Right hindlimb (tissue), 1 donor: ENCODE results near the gene NME7.
"Not testable (repeated sequence)": the region's sequence is repeated elsewhere in the genome, so short reads cannot be mapped to it uniquely, and the experiment has no call there.

Source experiments
- DNase-seq: peaks from one replicate; pipeline ENCODE4 v3.0.0-alpha.2; 2018

The NME7 gene

DNA sequence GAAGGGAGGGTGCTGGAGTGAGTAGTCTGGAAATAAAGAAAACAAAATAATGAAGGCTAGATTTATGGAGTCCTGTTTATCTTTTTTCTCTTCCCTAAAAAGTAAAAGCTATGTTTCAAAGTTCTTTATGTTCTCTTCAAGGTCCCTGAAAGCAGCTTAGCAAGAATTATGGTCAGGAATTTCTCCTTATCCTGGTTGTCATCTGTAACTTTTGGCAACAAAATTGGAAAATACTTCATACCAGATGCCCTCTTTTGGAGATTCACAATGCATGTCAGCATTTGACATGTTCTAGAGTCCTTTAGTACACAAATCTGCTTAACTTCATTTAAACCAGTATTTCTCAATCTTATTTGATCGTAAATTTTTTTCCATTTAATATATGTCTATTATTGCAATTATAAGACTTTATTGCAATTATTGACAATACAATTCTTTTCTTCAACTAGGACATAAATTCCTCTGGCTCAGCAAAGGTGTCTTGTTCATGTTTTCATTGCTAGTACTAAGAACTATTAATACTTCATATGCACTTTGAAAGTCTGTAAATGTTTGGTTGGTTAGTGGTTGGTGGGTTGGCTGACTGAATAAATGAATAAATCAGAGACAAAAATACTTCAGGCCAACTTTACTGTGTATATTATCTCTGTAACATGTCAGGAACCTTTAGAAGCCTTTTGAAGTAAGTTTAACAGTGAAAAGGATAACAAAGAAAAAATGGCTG is 159.6 kb downstream of the NME7 start:
- DNase-seq = no peak

DNA sequence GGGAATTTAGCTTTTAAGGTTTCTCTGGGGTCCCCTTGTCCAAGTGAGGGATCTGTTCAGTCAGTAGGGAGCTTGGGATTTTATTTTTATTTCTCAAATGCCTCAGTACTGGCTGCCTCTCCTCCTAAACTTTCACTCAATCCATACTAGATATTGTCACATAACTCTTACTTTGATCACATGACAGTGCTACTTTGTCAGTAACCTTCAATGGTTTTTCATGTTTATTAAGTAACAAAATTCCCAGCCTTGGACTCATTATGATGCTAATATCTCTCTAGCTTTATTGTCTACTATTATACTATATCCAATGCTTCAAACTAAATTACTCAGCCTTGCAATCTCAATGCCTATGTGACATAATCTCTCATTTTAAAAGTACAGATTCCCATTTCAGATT is 163.4 kb downstream of the NME7 start:
- no peak for DNase-seq

DNA sequence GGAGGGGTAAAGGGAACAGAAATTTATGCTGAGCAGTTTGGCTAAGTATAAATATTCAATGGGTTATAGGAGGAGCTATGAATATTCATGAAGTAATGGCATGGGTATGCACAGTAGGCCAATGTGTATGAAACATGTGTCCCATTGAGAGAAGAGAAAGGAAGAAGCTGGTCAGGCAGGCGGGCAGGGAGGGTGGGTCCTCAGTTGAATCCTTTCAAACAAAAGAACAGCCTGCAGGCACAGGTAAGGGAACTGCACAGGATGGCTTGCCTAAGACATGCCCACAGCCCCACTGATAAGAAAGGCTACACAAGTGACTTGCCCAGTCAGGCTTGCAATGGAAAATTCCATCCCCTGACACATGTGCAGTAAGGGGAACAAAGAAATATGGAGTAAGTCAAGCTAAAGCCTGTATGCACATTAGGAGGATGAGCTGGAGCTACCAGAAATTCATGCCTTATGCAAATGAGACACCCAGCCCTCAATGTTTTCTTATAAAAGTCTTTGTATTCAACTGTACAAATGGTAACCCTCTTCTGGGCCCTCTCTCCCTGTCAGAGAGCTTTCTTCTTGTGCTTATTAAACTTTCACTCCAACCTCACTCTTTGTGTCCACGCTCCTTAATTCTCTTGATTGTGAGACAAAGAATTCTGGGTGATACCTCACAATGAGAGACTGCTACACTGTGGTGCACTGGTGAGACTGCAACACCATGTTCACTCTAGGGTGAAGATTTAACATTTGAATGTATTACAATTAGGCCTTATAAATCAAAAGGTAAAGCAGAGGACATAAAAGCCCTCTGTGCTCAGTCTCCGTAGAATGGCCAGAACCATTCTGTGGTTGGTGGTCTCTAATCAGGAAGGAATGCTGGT is 164.6 kb downstream of the NME7 start:
- DNase-seq = no peak

DNA sequence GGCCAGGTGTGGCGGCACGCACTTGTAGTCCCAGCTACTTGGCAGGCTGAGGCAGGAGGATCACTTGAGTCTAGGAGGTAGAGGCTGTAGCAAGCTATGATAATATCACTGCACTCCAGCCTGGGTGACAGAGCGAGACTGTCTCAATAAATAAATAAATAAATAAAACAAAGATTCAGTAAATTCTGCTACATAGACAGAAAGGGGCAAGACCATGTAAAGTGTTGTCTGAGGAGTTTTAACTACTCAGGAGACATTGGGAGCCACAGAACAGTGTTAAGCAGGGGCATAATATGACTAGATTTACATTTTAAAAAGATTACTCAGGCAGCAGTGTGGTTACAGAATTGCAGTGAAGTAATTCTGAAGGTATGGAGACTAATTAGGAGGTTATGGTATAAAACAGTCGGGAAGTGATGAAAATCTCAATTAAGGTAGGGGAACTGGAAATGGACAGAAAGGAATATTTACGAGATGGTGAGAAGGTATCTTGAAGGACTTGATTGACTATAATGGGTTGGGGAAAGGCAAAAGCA is 166.4 kb downstream of the NME7 start:
- no peak for DNase-seq

DNA sequence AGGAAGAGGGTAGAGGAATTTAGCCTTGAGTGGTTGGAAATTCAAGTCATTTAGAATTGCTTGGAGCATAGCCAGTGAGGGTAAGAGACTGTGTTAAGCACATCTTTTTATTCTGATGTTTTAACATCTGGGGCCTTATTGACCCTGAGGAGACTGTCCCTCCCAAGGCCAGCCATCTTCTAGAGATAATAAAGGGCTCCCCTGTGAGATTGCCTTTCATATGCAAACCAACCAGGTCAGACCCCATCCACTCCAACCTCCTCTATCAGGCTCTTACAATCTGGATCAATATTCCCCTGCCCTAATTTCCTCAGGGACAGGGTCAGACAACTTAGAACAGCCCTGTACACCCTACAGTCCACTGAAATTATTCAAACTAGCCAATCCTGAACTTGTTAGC is 167.3 kb downstream of the NME7 start:
- DNase-seq = no peak

DNA sequence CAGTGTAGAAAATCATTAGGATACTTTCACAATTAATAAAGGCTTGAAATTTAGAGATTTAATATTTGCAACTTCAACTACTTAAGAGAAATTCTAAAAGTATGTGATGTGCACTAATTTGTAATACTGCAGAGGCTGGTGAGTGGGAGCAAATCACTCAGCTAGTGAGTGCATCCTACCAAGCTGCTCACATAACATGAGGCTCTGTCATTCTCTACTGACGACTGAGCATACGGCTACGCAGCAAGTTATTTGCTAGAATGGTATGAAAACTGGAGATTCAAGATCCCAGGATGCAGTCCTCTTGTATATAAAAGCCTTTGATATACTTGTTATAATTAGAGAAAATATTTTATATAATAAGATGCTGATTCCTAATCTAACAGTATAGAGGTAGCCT is 171.0 kb downstream of the NME7 start:
- no peak for DNase-seq

DNA sequence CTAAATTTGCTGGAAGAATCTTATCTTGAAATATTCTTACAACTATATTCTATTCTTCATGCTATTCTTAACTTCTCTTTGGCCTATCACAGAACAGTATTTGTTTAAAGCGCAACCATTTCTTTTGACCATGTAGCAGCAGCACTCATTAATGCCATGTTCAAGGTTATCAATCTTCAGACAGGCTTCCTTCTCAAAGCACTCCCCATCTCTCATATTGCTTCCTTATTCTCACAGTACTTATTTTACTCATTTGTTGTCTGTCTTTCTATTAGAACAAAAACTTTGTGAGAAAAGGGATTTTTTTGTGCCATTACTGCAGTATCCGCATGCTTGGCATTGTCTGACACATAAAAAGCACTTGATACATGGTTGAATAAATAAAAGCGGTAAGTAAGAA is 171.4 kb downstream of the NME7 start:
- no peak for DNase-seq

DNA sequence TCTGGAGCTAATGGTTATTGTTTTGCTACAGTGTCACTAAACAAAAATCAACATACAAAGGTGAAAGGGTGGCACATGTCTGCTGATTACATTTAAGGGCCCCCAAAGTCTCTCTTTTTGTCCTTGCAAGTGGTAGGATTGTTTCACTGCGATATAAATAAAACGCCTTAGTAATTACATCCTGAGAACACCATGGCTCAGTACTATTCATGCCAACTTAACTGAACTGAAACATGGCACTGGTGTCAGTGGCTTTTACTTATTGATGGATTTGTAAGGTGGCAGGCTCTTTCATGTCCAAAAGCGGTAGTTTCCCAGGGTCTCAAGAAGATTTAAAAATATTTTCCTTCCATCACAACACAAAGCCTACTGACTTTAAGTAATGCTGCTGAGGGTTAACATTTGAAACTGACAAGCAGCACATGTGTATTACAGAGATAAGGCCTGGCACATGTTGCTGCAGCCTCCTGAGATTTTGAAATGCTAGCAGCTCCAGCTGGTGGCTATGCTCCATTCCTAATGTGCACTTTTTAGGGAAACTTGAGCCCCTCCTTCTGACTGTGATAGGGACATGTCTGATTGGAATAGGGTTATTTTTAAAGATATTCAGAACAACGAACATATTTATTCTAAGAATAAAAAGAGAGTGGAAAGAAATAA is 174.3 kb downstream of the NME7 start:
- DNase-seq = peak; percentile 24

DNA sequence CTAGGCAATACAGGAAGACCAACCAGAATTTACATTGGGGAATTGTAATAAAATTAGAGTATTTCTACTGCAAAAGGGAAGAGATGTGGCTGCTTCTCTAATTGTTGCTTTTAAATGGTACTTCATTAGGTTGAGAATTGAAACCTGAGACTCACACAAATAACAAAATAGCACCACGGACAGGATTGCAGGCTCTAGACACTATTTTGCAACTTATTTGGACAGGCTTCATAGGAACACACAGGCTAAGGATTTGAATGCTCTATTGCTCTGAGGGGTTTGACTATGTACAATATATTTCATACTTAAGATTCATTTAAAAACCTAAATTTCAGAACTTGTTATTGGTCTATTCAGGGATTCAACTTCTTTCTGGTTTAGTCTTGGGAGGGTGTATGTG is 181.5 kb downstream of the NME7 start:
- DNase-seq = no peak

DNA sequence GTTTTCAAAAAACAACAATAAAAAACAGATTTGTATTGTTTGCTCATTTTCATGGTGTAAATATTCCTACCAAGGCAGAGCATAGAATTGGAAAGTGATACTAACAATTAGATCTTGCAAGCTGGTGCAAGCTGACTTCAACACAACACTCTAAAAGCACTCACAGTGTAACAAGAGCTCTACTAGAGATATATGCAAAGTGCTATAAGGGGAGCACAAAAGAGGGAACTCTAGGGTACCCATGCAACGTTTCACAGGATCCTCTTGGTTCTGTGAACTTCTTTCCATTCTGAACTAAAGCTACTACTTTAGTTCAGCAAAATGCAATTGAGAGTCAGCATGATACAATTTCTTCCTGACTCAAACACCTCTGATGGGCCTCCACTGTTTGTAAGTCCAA is 182.8 kb downstream of the NME7 start:
- DNase-seq = no peak

DNA sequence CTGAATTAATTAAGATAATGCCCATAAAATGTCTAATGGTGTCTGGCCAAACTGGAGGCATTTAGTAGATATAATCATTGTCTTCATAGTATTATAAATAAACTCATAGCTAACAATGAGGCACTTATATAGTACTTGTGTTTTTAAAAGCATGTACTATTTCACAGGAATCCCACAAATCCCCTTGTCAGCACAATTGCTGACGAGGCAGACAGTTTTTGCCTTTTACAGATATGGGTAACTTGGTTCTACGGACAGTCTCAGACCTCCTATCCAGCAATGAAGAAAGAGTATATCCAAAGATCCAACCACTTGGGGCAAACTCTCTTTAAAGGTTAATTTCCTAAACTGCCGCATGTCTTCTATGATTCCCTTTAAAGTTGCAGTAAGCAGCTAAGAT is 187.4 kb downstream of the NME7 start:
- no peak for DNase-seq

DNA sequence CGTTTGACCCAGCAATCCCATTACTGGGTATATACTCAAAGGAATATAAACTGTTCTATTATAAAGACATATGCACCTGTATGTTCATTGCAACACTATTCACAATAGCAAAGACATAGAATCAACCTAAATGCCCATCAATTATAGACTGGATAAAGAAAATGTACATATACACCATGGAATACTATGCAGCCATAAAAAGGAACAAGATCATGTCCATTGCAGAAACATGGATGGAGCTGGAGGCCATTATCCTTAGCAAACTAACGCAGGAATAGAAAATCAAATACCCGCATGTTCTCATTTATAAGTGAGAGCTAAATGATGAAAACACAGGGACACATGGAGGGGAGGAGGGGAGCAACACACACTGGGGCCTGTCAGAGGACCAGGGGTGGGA is 188.2 kb downstream of the NME7 start:
- not testable (repeated sequence) for DNase-seq

DNA sequence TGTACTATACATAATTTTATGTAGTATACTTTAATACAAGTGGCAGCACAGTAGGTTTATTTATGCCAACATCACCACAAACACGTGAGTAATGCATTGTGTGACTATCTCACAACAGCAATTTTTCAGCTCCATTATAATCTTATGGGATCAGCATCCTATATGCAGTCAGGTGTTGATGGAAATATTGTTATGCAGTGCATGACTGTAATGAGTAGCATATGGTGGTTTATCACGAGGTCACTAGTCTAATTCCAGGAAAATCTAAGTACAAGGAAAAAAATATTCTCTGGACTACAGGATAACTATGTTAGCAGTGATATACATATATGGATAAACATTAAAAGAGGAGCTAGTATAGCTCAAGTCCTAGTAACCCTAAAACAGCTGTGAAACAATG is 192.1 kb downstream of the NME7 start:
- DNase-seq = no peak

DNA sequence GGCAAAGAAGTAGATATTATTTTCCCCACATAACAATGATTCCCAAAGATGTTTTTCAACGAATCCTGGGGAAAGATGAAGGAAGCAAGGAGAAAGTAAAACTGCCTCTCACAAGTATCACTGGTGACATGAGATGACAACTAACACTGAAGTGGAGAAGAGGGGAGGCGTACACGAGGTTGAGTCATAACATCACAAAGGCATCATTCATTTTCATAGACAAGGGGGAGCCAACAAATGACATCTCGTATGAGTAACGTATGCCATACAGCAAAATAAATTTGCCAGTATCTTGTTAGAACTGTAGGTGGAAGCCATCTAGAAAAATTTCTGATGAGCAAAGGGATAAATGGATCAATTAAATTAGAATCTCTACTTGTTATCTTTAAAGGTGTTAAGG is 204.5 kb downstream of the NME7 start:
- no peak for DNase-seq

DNA sequence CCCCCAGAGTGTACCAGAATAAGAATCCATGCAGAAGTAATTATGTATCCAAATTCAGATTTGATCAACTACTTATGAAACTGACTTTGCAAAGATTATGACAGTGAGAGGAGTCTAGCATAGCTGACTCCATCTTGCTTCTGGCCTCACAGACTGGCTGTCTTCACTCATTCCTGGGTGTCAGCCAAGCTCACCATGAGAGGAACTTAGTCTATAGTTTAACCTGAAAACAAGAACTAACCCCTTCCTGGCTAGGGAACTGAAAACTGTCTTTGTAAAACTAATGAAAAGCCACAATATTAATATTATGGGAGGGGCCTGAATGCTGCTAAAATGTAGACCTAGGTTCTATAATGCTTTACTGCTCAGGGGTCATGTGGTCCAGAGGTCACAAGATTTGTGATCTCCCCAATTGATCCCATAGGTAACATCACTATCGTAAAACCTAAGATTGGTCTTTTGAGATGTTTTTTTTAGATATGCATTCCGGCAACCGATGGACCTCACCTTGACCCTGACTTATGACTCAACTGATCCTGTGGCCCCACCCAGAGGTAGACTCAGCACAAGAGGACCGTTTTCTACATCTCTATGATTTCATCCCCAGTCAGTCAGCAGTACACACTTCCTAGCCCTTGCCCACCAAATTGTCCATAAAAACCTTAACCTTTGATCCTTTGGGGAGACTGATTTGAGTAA is 206.0 kb downstream of the NME7 start:
- no peak for DNase-seq

DNA sequence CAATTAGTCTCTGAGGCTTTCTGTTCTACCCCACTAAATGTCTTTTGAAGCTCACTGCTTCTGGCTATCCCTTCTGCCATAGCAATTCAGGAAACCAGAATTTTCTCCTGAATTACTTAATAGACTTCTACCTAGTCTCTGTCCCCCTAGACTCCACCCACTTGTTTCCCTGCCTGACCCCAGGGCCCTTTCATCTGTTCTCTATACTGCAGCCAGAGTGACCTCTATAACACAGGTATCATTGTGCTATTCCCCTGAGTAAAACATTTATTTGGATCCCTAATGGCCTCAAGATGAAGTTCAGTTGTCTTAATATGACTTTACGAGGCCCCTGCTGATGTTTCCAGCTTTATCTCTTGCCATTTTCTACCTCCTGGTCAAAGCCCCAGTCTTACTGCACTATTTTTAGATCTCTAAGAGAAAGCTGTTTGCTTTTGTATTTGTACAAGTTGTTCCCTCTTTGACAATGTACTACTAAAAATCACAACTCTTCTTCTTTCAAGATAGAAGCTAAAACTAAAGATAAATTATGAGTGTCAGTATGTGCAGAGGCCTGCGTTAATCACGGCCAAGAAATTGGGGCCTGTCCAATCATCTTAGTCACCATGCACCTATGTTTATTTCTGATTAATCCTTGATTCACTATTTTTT is 206.6 kb downstream of the NME7 start:
- DNase-seq = no peak

DNA sequence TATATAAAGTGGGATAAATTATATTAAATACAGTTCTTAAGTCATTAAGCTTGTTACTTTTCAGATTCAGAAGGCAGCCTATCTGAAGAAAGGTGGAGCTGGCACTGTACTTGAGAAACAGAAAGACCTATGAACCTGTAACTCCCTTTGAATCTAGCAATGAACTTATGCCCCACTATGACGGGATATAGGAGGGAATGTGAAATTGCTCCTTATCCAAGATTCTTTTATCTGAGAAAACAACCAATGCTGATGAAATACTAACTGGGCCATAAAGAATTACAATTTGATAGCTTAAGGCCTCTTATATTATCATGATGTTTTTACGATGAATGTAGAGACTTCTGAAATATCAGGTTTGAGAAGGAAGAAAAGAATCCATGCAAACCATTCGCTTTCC is 211.0 kb downstream of the NME7 start:
- DNase-seq = no peak

DNA sequence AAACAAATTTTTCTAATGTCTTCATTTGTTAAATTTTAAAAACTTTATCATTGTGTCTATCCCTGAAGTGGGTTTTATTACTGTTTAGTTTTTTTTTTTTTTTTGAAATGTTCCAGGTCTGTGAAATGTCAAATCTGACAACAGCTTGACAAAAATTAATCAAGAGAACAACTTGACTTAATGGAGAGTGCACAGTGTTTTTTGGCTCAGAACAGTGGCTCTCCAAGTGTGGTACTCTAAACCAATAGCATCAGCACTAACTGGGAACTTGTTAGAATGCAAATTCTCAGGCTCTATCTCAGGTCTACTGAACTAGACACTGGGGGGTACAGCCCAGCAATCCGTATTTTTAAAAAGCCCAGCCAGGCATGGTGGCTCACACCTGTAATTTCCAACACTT is 211.9 kb downstream of the NME7 start:
- DNase-seq = no peak

DNA sequence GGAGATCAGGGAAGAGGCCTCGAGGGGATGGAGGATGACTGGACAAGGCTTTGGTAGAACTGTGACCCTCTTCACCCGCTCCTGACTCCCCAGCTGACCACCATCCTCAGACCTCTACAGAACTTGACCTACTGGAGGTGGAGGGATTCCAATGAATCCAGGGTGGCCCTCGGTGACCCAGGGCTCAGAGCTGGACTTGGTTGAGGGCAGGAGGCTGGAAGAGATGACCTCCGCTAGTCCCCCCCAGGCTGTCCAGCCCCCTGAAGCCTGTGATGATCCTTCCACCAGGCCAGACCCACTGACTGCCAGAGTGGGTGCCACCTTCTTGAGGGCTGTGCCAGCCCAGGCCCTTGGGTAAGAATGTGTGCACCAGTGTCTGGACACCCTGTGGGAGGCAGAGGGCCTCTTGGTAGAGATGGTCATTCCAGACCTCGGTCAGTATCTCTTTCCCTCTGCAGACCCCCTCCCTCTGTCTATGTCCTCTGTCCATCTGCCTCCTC is 216.2 kb downstream of the NME7 start:
- no peak for DNase-seq

DNA sequence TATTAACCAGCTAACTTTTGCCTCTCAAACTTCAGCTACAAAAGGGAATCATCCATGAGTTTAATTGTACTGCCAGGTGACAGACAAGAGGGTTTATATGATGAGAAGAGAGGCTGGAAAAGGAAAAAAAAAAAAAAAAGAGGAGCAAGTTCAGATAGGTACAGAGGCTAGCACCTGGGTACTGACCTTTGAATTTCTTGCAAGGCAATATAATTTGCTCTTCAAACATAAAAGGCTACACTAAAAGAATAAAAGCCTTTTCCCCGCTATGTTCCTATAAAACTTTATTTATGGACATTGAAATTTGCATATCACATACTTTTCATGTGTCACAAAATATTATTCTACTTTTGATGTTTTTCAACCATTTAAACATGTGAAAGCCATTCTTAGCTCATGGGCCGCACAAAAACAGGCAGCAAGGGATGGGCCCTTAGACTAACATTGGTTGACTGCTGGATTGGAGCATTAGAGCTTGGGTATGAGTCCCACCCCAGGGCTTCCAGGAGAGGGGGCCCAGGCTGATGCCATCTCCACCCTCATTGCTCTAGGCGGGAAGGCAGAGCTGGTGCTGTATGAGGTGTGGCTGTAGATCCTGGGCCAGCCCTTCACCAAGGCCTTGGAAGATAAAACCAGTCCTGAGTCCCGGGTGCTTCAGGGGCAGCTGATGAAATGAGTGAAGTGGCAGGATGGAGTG is 216.8 kb downstream of the NME7 start:
- no peak for DNase-seq

DNA sequence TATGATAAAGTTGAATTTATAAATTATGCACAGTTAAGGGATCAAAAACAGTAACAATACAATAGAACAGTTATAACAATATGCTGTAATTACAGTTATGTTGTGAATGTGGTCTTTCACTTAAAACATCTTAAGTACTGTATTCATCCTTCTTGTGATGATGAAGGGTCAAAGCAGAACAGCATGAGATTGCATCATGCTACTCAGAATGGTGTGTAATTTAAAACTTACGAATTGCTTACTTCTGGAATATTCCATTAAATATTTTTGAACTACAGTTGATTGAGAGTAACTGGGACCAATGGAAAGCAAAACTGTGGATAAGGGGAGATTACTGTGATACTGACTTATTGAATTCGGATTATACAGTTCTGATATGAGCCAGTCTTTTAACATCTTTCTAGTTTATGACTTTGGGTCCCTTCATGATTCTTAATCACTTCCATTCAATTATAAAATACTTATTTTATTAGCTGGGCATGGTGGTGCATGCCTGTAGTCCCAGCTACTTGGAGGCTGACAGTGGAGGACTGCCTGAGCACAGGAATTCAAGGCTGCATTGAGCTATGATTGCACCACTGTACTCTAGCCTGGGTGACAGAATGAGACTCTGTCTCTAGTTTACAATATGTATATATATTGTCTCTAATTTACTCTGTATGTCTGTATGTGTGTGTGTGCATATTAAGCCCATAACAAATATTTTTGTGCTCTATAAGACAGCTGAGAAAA is 217.9 kb downstream of the NME7 start:
- DNase-seq = no peak
